B cell (primary cell): ENCODE data around the gene PTGER4.

ENCODE experiments used
- CTCF ChIP-seq: fragments of 200-600 bp; IDR thresholded peaks from one replicate; pipeline ENCODE4 v1.8.0; 2022; ENCODE audit warnings: antibody characterized with exemption, mild to moderate bottlenecking
- EZH2 ChIP-seq: IDR thresholded peaks from 2 replicates; pipeline ENCODE4 v1.6.1; 2012; ENCODE audit warnings: borderline replicate concordance, low read depth, mild to moderate bottlenecking, moderate library complexity, low read length; ENCODE audit not compliant: insufficient read depth, poor library complexity, severe bottlenecking

GRCh38 chr5:40738502-40738901, 58.8 kb downstream of the PTGER4 start:
- TF ChIP-seq CTCF (no peak), EZH2 (no peak)
